ENCODE measurements around the gene DLG2. TPM values are rescaled to one million over a fixed set of nuclear protein-coding genes. Genes with fewer than 3 reads are reported as not detected.

Gene DLG2
- total RNA-seq, 1 experiment from 2014 or later: 17.5 TPM

GRCh38 chr11:84144531-84144930, 1482.6 kb downstream of the DLG2 start (continued):
- TF ChIP-seq PREB (CRISPR knock-in tag; IDR thresholded peaks at IDR 0.05; ENCODE audit: borderline replicate concordance) (no peak), ATF1 (CRISPR knock-in tag; IDR thresholded peaks at IDR 0.05) (no peak), ZBTB43 (CRISPR knock-in tag; IDR thresholded peaks at IDR 0.05) (no peak), ZNF121 (CRISPR knock-in tag; IDR thresholded peaks at IDR 0.05) (no peak), ZNF232 (CRISPR knock-in tag; IDR thresholded peaks at IDR 0.05) (no peak), USF2 (CRISPR knock-in tag; IDR thresholded peaks at IDR 0.05) (no peak), TCF7 (CRISPR knock-in tag; IDR thresholded peaks at IDR 0.05; ENCODE audit: low read depth) (no peak), PRRX2 (CRISPR knock-in tag; IDR thresholded peaks at IDR 0.05) (no peak), JUN (CRISPR knock-in tag; IDR thresholded peaks at IDR 0.05) (no peak)

- Mint-ChIP-seq H3K4me3 (no peak overlapping the region), H3K4me1 (peaks cover 24% of the 10 kb centered on the region), H3K27ac (peak overlapping the region; percentile 12; the same call in 1 of the 2 replicates), H3K9me3 (no peaks in the 10 kb centered on the region), H3K27me3 (ENCODE audit: low read depth) (no peaks in the 10 kb centered on the region), H3K36me3 (no peaks in the 10 kb centered on the region)
- no peak for TF ChIP-seq GTF2I (CRISPR knock-in tag; conservative IDR thresholded peaks at IDR 0.05)
- no peak for TF ChIP-seq SMAD4 (CRISPR knock-in tag; IDR thresholded peaks at IDR 0.05)
- TF ChIP-seq FOXK1 (CRISPR knock-in tag; IDR thresholded peaks at IDR 0.05): no peak
- TF ChIP-seq KAT7 (CRISPR knock-in tag; IDR thresholded peaks at IDR 0.05; ENCODE audit: borderline replicate concordance): no peak
- TF ChIP-seq E2F5 (CRISPR knock-in tag; IDR thresholded peaks at IDR 0.05): no peak
- no peak for TF ChIP-seq GRHL2 (CRISPR knock-in tag; IDR thresholded peaks at IDR 0.05; ENCODE audit: insufficient replicate concordance, severe bottlenecking)
- TF ChIP-seq USF2 (CRISPR knock-in tag; IDR thresholded peaks at IDR 0.05): no peak
- TF ChIP-seq ZBTB21 (CRISPR knock-in tag; IDR thresholded peaks at IDR 0.05; ENCODE audit: borderline replicate concordance): no peak
- no peak for TF ChIP-seq OVOL2 (CRISPR knock-in tag; IDR thresholded peaks at IDR 0.05; ENCODE audit: borderline replicate concordance)
- TF ChIP-seq TCF7 (CRISPR knock-in tag; IDR thresholded peaks at IDR 0.05; ENCODE audit: low read depth): no peak
- TF ChIP-seq ZNF263 (CRISPR knock-in tag; IDR thresholded peaks at IDR 0.05; ENCODE audit: low read depth): no peak
- no peak for TF ChIP-seq ZMAT4 (CRISPR knock-in tag; IDR thresholded peaks at IDR 0.05)
- TF ChIP-seq RORB (CRISPR knock-in tag; IDR thresholded peaks at IDR 0.05): no peak
- no peak for TF ChIP-seq PRDM15 (CRISPR knock-in tag; IDR thresholded peaks at IDR 0.05)
- ATAC-seq (peak; percentile 84), DNase-seq (ENCODE audit: low spot score) (no peak)
- ChIA-PET CTCF (interaction anchor here (0.7 kb wide), 1 partner anchor 255 kb away, joined by 3 read pairs; no protein-coding TSS in a partner anchor), POLR2A (no interaction called here)
Measured at GRCh38 chr11:84142411-84142810, 1484.7 kb downstream of the DLG2 start.

Measured in WTC11 (cell line).